A673 (cell line): Measurements from ENCODE around the gene JMJD6. TPM values are rescaled to one million over a fixed set of nuclear protein-coding genes. Genes with fewer than 3 reads are reported as not detected.

ENCODE experiments used
- BruUV-seq: library from RNA; stranded (reverse); fragments of 400-500 nt; replicated peaks from 2 replicates; lab custom pipeline; 2021; lab: Mats Ljungman, UMichigan
- CTCF ChIA-PET: fragments of 300-600 bp; sonication (Branson Sonifier 250); formaldehyde crosslinking; loops from one replicate; lab custom pipeline; 2022; ENCODE audit warnings: antibody characterized with exemption; lab: Charles Lee
- POLR2A ChIA-PET: fragments of 300-600 bp; sonication (Branson Sonifier 250); formaldehyde crosslinking; loops from one replicate; lab custom pipeline; 2022; ENCODE audit warnings: antibody characterized with exemption; ENCODE audit not compliant: low non-redundant PET; lab: Charles Lee
- DNase-seq: peaks from one replicate; pipeline ENCODE4 v3.0.0-alpha.2; 2015; ENCODE audit warnings: low spot score
- H3K27ac ChIP-seq: fragments of 200-600 bp; sonication (generic); 2 replicates; pipeline ENCODE4 v1.5.1; 2016; ENCODE audit warnings: mixed run types, low read depth, mild to moderate bottlenecking, mixed read lengths, antibody characterized with exemption, low read length; ENCODE audit not compliant: poor library complexity, severe bottlenecking
- H3K27me3 ChIP-seq: fragments of 200-600 bp; sonication (generic); replicated peaks from 2 replicates; pipeline ENCODE4 v1.6.1; 2017; ENCODE audit warnings: mixed run types, low read depth, mild to moderate bottlenecking, mixed read lengths, antibody characterized with exemption, low read length; ENCODE audit not compliant: insufficient read depth, poor library complexity
- H3K36me3 ChIP-seq: fragments of 200-600 bp; sonication (generic); 2 replicates; pipeline ENCODE4 v1.6.1; 2016; ENCODE audit warnings: mixed run types, mild to moderate bottlenecking, mixed read lengths, antibody characterized with exemption, low read length; ENCODE audit not compliant: insufficient read depth, poor library complexity, severe bottlenecking
- H3K4me1 ChIP-seq: fragments of 200-600 bp; sonication (generic); 2 replicates; pipeline ENCODE4 v1.6.1; 2017; ENCODE audit warnings: mixed run types, mild to moderate bottlenecking, mixed read lengths, antibody characterized with exemption, low read length; ENCODE audit not compliant: insufficient read depth, poor library complexity, severe bottlenecking
- H3K4me3 ChIP-seq: fragments of 200-600 bp; sonication (generic); 2 replicates; pipeline ENCODE4 v1.5.1; 2016; ENCODE audit warnings: low read depth, mixed run types, mild to moderate bottlenecking, mixed read lengths, low read length; ENCODE audit not compliant: poor library complexity, severe bottlenecking
- H3K9me3 ChIP-seq: fragments of 200-600 bp; sonication (generic); 2 replicates; pipeline ENCODE4 v1.6.1; 2016; ENCODE audit warnings: mixed run types, low read depth, mild to moderate bottlenecking, mixed read lengths, antibody characterized with exemption, low read length; ENCODE audit not compliant: poor library complexity, severe bottlenecking
- EZH2 ChIP-seq: fragments of 200-600 bp; sonication (generic); IDR thresholded peaks from 2 replicates; pipeline ENCODE4 v1.6.1; 2017; ENCODE audit warnings: borderline replicate concordance, low read depth, mild to moderate bottlenecking, mixed read lengths, antibody characterized with exemption, low read length; ENCODE audit not compliant: poor library complexity, severe bottlenecking
- intact Hi-C: fragments of 100-400 bp; cut with micrococcal nuclease; formaldehyde crosslinking; loops from one replicate; pipeline ENCODE4 v1.10.0; 2022; ENCODE audit not compliant: unreplicated experiment
- total RNA-seq: library from RNA; stranded (reverse); gene quantifications from 2 replicates; pipeline ENCODE4 v1.2.3, GENCODE V29; 2021
- TF ChIP-seq, protein P1 (sequence below): fragments of 300-800, 200-600 bp; sonication (generic); conservative IDR thresholded peaks from 2 replicates; pipeline ENCODE4 v1.5.1; 2017; ENCODE audit warnings: low read depth, mild to moderate bottlenecking, antibody characterized with exemption, low read length, moderate library complexity, mixed read lengths

JMJD6 gene
- total RNA-seq, 1 experiment from 2014 or later: 77.6 TPM

DNA sequence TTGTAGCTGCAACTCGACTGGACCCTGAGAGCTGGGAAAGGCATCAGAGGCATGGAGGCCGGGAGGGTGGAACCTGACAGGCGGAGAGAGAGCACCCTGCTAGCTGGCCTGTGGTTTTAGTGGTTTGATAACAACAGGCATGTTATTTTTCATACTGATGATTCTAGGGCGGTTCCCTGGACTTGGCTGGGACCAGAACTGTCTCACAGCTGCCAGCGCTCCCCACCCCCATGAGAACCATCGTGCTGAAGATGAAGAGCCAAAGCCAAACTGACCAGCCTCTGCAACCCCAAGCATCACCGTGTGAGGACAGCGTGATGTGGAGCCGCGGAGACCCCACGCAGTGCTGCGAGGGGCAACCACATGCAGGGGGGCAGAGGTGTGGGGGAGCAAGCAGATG, 44.1 kb downstream of the JMJD6 start:
- no peak for TF ChIP-seq EZH2
- TF ChIP-seq, protein P1, sequence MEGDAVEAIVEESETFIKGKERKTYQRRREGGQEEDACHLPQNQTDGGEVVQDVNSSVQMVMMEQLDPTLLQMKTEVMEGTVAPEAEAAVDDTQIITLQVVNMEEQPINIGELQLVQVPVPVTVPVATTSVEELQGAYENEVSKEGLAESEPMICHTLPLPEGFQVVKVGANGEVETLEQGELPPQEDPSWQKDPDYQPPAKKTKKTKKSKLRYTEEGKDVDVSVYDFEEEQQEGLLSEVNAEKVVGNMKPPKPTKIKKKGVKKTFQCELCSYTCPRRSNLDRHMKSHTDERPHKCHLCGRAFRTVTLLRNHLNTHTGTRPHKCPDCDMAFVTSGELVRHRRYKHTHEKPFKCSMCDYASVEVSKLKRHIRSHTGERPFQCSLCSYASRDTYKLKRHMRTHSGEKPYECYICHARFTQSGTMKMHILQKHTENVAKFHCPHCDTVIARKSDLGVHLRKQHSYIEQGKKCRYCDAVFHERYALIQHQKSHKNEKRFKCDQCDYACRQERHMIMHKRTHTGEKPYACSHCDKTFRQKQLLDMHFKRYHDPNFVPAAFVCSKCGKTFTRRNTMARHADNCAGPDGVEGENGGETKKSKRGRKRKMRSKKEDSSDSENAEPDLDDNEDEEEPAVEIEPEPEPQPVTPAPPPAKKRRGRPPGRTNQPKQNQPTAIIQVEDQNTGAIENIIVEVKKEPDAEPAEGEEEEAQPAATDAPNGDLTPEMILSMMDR: no peak
- no peak overlapping the region for H3K27ac ChIP-seq
- H3K36me3 ChIP-seq: peaks cover 6% of the 10 kb centered on the region
- H3K4me3 ChIP-seq: no peak overlapping the region
- no peaks in the 10 kb centered on the region for H3K27me3 ChIP-seq
- intact Hi-C loops: loop anchor here (5.0 kb wide), 1 partner anchor 160 kb away; no protein-coding TSS in a partner anchor
- H3K9me3 ChIP-seq: no peaks in the 10 kb centered on the region
- CTCF ChIA-PET: interaction anchor here (0.5 to 1.5 kb wide), 3 partner anchors 15 to 172 kb away, joined by 3 to 8 read pairs (median 8); no protein-coding TSS in a partner anchor
- H3K4me1 ChIP-seq: no peaks in the 10 kb centered on the region
- POLR2A ChIA-PET: no interaction called here
- BruUV-seq: no TSS peak
- DNase-seq: no peak

DNA sequence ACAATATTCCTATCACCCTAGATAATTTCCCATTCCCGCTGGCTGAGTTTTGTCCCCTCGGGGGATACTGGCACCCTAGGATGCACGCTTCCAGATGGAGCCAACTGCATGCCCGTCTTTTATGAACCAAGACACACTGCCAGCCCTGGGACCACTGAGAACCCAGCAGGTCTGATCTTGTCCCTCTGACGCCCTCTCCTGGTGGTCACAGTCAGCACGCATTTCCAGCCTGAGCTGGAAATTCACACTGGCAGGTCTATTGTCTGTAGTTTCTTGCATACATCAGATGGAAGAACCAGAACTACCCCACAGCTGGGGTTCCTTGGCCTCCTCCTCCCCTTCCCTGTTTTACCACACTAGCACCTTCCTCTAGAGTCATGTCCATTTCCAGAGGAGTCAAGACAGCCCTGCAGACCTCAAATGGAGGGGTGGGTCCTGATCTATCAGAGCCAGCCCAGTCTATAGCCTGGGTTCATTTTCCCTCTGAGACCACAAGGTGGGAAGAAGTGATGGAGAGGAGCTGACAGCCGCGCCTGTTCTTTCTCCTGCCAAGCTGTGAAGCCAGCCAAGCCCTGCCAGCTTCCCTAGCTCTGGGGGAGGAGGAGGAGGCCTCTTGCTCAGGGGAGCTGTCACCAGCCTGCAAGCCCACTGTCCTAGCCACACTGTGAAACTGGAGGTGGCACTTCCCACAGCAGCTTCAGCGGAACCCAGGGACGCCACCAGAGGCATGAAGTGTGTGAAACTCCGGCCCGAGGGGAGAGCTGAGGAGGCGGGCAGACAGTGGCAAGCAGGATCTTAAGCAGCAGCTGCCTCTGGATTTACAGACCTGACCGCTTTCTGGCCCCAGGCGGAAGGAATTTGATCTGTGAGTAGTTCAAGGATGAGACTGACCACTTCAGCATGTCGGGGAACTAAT, 44.9 kb downstream of the JMJD6 start:
- ChIA-PET POLR2A (no interaction called here), CTCF (interaction anchor here (0.6 to 1.5 kb wide), 5 partner anchors 10 to 159 kb away, joined by 3 to 8 read pairs (median 3); no protein-coding TSS in a partner anchor)
- BruUV-seq: no TSS peak
- no peaks in the 10 kb centered on the region for H3K9me3 ChIP-seq
- H3K36me3 ChIP-seq: peaks cover 6% of the 10 kb centered on the region
- no peak for TF ChIP-seq EZH2
- TF ChIP-seq, protein P1: peak; percentile 92
- no peak overlapping the region for H3K27ac ChIP-seq
- H3K4me1 ChIP-seq: no peaks in the 10 kb centered on the region
- no peak overlapping the region for H3K4me3 ChIP-seq
- intact Hi-C loops: loop anchor here (5.0 kb wide), 1 partner anchor 159 kb away; no protein-coding TSS in a partner anchor
- DNase-seq: peak; percentile 76
- no peaks in the 10 kb centered on the region for H3K27me3 ChIP-seq

DNA sequence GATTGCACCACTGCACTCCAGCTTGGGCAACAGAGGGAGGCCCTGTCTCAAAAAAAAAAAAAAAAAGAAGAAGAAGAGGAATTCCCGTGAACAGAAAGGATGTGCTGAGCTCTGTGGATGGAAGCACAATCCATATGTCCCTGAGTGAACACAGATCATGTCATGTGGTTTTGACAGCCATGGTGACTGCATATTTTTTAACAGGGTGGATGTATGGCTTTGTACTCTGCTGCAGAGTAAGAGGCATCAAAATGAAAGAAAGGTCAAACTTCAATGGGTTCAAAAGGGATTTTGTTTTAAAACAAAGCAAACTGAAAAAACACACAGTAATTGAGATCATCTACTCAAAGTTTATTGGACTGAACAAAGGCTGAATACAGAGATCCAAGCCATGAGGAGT, 47.2 kb downstream of the JMJD6 start:
- H3K27ac ChIP-seq: no peak overlapping the region
- H3K36me3 ChIP-seq: peaks cover 6% of the 10 kb centered on the region
- H3K4me1 ChIP-seq: no peaks in the 10 kb centered on the region
- CTCF ChIA-PET: no interaction called here
- TF ChIP-seq, protein P1: no peak
- no peak for TF ChIP-seq EZH2
- no peak for DNase-seq
- POLR2A ChIA-PET: no interaction called here
- intact Hi-C loops: no loop called here
- no peak overlapping the region for H3K4me3 ChIP-seq
- no peaks in the 10 kb centered on the region for H3K9me3 ChIP-seq
- H3K27me3 ChIP-seq: no peaks in the 10 kb centered on the region
- no TSS peak for BruUV-seq
